ENCODE data around the gene GLIS1. TPM values are rescaled to one million over a fixed set of nuclear protein-coding genes. Genes with fewer than 3 reads are reported as not detected.

Gene GLIS1
- total RNA-seq, 1 experiment from 2014 or later, result 1.2 TPM

DNA sequence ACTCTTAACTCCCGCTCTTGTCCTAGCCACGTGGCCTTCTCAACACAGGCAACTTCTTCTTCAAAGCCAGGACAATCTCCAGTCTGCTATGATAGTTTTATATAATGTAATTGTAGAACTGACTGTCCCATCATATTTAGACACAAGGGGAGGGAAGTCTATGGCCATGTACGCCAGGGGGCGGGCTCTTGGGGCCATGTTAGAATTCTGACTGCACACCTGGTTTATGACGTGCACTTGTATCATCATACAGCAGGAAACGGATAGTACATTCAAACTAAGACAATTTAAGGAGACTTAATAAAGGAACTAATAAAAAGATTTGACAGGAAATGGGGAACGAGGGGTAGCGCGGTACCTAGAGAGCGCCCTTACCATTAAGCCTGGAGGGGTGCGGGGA is 258.3 kb downstream of the GLIS1 start:
- H3K27me3 ChIP-seq (replicated peaks), result peaks cover 5% of the 10 kb centered on the region; the same call in 1 of the 2 replicates
- no peak for DNase-seq (ENCODE audit: low read depth in 1 of 2, low spot score in 2 of 2)

DNA sequence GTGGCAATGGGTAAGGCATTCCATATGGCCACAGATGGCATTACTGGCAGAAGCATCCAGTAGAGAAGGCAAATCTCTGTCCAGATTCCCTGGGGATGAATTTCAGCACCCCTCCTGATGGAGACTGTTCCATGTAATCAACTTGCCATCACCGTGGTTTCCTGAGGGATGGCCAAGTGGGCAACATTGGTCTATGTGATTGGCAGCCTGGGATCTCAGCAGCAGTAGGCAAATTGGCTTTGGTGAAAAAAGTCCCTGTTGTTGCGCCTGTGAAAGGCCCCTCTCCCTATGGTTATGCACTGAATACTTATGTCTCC is 260.5 kb downstream of the GLIS1 start:
- Histone ChIP-seq H3K9me3 (replicated peaks) (no peaks in the 10 kb centered on the region), H3K27ac (no peak overlapping the region), H3K36me3 (no peaks in the 10 kb centered on the region), H3K27me3 (replicated peaks) (peaks cover 5% of the 10 kb centered on the region; the same call in 1 of the 2 replicates), H3K4me3 (no peak overlapping the region), H3K4me1 (replicated peaks) (no peaks in the 10 kb centered on the region)
- no peak for DNase-seq (ENCODE audit: low read depth in 1 of 2, low spot score in 2 of 2)

More for the DNA sequence above, 258.3 kb downstream of the GLIS1 start:
- Histone ChIP-seq H3K36me3 (no peaks in the 10 kb centered on the region), H3K9me3 (replicated peaks) (0 out of 2 replicates have a peak, but pooled peaks cover under 1% of the 10 kb centered on the region), H3K27ac (no peak overlapping the region), H3K4me3 (no peak overlapping the region), H3K4me1 (replicated peaks) (peaks cover 3% of the 10 kb centered on the region)

DNA sequence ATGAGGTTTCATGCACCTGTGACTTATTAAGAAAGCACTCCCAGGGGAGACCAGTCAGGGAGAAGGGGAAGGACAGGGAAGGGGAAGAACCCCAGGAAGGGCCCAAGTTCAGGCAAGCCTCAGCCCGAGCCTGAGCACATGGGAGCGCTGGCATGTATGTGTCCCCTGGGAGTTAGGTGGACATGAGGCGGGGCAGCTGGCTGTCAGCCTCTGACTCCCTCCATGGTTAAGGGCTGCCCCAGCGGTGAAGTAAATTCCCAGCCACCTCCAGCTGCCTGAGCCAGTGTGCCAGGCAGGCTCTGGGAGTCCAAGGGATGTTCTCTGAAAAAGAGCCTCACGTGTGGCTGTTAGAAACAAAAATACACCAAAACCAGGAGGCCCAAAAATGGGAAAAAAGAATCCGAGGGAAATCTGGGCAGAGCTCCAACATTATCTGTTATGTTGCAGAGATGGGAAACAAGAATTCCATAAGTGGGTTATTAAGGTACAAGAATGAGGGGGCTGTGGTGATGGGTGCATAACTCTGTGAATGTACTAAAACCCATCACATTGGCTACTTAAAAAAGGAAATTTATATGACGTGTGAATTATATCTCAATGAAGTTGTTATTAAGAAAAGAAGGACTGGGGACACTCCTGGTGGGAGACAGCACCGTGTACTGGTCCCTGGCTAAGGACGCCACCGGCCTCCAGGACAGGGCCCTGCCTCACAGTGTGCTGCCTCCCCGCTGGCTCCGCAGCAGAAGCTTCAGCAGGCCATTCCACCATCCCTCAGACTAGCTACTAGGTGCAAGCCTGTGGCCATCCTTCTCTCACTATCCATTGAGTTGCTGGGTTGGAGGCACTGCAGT is 261.1 kb downstream of the GLIS1 start:
- H3K4me1 ChIP-seq (replicated peaks), result no peaks in the 10 kb centered on the region
- peak in 1 of 2 experiments; percentile 32 for DNase-seq (ENCODE audit: low read depth in 1 of 2, low spot score in 2 of 2)
- H3K4me3 ChIP-seq, result no peak overlapping the region
- no peaks in the 10 kb centered on the region for H3K36me3 ChIP-seq
- H3K27me3 ChIP-seq (replicated peaks), result peaks cover 5% of the 10 kb centered on the region; the same call in 1 of the 2 replicates
- no peak overlapping the region for H3K27ac ChIP-seq
- H3K9me3 ChIP-seq (replicated peaks), result no peaks in the 10 kb centered on the region

DNA sequence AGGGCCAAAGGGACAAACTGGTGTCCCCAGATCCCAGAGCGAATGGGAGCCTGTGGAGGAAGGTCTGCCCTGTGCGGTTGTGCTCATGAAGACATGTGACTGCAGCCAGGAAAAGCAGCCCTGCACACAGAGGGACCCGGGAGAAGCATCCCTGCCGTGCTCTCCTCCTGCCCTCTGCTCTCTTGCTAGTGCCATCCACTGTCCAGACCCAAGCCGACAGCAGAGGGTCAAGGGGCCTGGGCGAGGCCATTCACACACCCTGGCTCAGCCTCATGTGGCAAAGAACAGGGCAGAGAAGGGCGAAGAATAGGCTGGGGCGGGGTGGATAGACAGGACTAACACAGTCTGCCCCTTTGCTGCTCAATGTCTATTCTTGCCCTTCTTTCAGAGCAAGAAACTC is 262.4 kb downstream of the GLIS1 start:
- Histone ChIP-seq H3K27me3 (replicated peaks) (peaks cover 5% of the 10 kb centered on the region; the same call in 1 of the 2 replicates), H3K4me3 (no peak overlapping the region), H3K4me1 (replicated peaks) (no peaks in the 10 kb centered on the region), H3K9me3 (replicated peaks) (no peaks in the 10 kb centered on the region), H3K27ac (no peak overlapping the region), H3K36me3 (no peaks in the 10 kb centered on the region)
- DNase-seq (ENCODE audit: low read depth in 1 of 2, low spot score in 2 of 2), result peak in 1 of 2 experiments; percentile 43

DNA sequence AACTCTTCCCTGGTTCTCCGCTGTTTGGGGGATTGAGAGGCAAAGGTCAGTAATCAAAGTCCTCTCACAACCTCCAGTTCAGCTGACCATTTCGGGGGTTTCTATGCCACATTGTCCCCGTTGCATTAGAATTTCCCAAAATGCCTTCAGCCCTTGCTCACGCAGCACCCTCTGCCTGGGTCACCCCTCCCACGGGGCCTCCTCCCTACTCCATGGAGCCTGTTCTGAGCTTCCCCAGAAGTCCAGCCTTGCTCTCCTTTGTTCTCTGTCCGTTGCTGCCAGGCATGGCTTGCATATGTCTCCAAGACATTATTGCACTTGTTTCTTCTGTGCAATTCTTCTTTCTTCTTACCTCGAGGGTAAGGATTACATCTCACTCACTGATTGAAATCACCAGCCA is 263.3 kb downstream of the GLIS1 start:
- no peak overlapping the region for H3K27ac ChIP-seq
- H3K9me3 ChIP-seq (replicated peaks), result no peaks in the 10 kb centered on the region
- no peaks in the 10 kb centered on the region for H3K36me3 ChIP-seq
- peaks cover 4% of the 10 kb centered on the region; the same call in 1 of the 2 replicates for H3K27me3 ChIP-seq (replicated peaks)
- DNase-seq (ENCODE audit: low read depth in 1 of 2, low spot score in 2 of 2), result no peak
- H3K4me1 ChIP-seq (replicated peaks), result no peaks in the 10 kb centered on the region
- no peak overlapping the region for H3K4me3 ChIP-seq

DNA sequence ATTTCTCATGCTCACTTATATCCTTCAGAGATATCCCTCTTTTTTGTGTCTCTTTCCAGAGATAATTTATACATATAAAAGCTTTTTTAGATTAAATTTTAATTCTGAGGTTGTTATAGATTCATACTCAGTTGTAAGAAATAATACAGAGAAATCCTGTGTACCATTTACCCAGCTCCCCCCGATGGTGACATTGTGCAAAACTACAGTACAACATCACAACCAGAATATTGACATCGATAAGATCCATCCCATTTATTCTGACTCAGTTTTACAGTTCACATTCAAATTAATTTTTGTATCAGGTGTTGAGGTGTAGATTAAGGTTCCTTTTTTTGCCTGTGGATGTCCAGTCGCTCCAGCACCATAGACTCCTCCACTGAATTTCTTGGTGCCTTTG is 265.5 kb downstream of the GLIS1 start:
- Histone ChIP-seq H3K27me3 (replicated peaks) (no peaks in the 10 kb centered on the region), H3K27ac (no peak overlapping the region), H3K4me3 (no peak overlapping the region), H3K9me3 (replicated peaks) (no peaks in the 10 kb centered on the region), H3K4me1 (replicated peaks) (no peaks in the 10 kb centered on the region), H3K36me3 (no peaks in the 10 kb centered on the region)
- DNase-seq (ENCODE audit: low read depth in 1 of 2, low spot score in 2 of 2), result no peak

DNA sequence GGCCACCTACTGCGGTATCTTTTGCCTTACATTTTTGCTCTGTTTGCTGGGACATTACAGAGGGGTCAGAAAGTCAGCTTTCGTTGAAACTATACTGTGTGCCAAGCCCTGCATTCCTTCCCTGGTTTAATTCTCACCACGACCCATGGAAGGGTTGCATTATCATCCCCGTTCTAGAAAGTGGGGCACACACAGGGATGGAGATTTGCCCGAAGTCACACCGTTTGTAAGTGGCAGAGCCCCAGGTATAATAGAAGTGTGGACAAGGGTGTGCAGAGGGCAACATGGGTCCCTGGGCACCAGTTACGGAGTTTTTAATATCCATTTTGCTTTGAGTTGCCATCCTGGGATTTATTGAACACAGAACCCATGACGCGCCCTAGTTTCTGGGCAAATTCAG is 268.0 kb downstream of the GLIS1 start:
- Histone ChIP-seq H3K4me1 (replicated peaks) (no peaks in the 10 kb centered on the region), H3K27me3 (replicated peaks) (no peaks in the 10 kb centered on the region), H3K4me3 (no peak overlapping the region), H3K27ac (no peak overlapping the region), H3K9me3 (replicated peaks) (no peaks in the 10 kb centered on the region), H3K36me3 (no peaks in the 10 kb centered on the region)
- DNase-seq (ENCODE audit: low read depth in 1 of 2, low spot score in 2 of 2), result no peak

DNA sequence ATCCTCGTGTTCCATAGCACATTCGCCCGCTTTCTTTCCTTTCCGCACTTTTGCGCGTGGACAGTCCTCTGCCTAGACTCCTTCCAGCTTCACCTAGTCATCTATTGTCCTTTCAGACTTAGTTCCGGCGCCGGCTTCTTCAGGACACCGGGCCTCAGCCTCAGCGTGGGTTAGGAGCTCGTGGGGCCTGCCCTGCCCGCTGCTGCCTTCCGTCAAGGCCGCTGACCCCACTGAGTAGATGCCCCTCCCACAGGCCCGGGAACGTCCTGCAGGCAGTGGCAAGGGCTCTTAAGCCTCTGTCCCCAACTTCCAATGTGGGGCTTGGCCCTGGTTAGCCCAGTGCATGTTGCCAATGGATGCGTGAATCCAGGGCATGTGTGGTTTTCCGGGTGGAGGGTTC is 268.4 kb downstream of the GLIS1 start:
- Histone ChIP-seq H3K9me3 (replicated peaks) (no peaks in the 10 kb centered on the region), H3K27ac (no peak overlapping the region), H3K27me3 (replicated peaks) (no peaks in the 10 kb centered on the region), H3K4me3 (no peak overlapping the region), H3K4me1 (replicated peaks) (no peaks in the 10 kb centered on the region), H3K36me3 (no peaks in the 10 kb centered on the region)
- DNase-seq (ENCODE audit: low read depth in 1 of 2, low spot score in 2 of 2), result no peak

DNA sequence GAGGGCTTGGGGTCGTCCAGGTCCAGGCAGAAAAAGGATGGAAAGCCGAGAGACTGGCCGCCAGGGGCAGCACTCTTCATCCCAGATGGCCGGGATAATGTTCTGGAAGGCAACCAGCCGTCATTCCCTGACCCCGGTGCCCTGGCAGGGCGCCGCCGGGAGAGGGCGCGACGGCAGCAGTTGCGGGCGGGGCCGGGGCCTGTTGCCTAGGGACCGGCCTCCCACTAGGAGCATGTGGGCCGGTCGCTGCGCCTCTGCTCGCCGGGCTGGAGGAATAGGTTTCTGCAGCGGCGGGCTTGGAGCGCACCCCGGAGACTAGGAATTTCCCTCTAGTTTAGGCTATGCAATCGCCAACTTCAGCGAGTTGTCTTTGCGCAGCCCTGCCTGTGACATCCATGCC is 268.8 kb downstream of the GLIS1 start:
- no peaks in the 10 kb centered on the region for H3K36me3 ChIP-seq
- H3K4me3 ChIP-seq, result no peak overlapping the region
- H3K4me1 ChIP-seq (replicated peaks), result no peaks in the 10 kb centered on the region
- H3K27me3 ChIP-seq (replicated peaks), result no peaks in the 10 kb centered on the region
- no peaks in the 10 kb centered on the region for H3K9me3 ChIP-seq (replicated peaks)
- no peak overlapping the region for H3K27ac ChIP-seq
- DNase-seq (ENCODE audit: low read depth in 1 of 2, low spot score in 2 of 2), result no peak

DNA sequence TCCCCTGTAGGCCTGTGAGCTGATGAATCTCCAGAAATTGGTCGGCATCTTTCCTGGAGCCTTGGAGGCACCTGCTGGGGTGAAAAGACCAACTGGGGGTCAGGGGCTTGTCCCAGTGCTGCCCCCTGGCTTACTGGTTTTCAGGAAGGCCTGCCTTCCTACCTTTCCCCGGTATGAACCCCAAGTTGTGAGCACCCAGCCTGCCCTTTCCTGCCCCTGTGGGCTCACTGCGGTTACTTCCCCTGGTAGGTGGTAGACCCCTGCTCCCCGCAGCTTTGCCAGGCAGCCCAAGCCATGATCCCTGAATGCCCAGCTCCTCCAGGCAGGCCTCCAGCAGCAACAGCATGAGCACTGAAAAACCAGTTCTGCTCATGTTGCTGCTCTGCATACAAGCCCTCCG is 269.6 kb downstream of the GLIS1 start:
- H3K9me3 ChIP-seq (replicated peaks), result no peaks in the 10 kb centered on the region
- H3K4me3 ChIP-seq, result no peak overlapping the region
- no peak for DNase-seq (ENCODE audit: low read depth in 1 of 2, low spot score in 2 of 2)
- no peaks in the 10 kb centered on the region for H3K36me3 ChIP-seq
- H3K27me3 ChIP-seq (replicated peaks), result no peaks in the 10 kb centered on the region
- no peak overlapping the region for H3K27ac ChIP-seq
- H3K4me1 ChIP-seq (replicated peaks), result no peaks in the 10 kb centered on the region

DNA sequence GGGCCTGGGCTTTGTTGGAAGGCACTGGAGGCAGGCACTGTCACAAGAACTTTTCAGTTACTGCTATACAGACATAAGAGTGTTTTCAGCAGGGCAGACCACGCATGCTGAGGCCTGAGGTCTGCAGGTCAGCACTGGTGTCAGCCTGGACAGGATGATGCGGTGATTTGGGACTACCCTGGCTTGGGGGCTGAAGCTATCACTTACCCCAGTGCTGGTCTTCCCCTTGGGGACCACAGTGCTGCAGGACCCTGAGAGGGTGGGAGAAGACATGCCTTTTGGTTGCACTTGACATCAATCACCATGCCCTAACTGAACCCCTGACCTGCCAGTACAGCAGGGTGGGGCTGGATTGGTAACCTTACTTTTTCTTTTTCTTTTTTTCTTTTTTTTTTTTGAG is 270.6 kb downstream of the GLIS1 start:
- H3K27ac ChIP-seq, result no peak overlapping the region
- H3K4me3 ChIP-seq, result no peak overlapping the region
- DNase-seq (ENCODE audit: low read depth in 1 of 2, low spot score in 2 of 2), result no peak
- no peaks in the 10 kb centered on the region for H3K36me3 ChIP-seq
- no peaks in the 10 kb centered on the region for H3K9me3 ChIP-seq (replicated peaks)
- no peaks in the 10 kb centered on the region for H3K4me1 ChIP-seq (replicated peaks)
- no peaks in the 10 kb centered on the region for H3K27me3 ChIP-seq (replicated peaks)

DNA sequence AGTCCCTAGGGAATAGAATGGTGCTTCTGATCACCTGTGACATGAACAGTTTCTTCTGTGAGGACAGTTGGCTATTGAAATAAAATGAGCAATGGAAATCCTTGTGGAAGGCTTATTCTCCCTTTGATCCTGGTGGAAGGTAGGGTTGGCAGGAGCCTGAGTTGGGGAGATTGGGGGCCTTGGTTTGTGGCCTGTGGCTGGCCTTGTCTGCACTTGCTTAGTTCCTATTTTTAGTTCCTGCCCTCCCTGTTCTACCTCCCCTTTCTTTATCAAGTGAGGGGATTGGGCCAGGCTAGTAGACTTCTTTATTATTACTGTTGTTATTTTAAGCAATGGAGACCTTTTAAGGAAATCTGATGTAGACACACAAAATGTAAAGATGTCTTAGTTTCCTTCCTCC is 271.6 kb downstream of the GLIS1 start:
- Histone ChIP-seq H3K36me3 (no peaks in the 10 kb centered on the region), H3K27me3 (replicated peaks) (no peaks in the 10 kb centered on the region), H3K9me3 (replicated peaks) (no peaks in the 10 kb centered on the region), H3K4me3 (no peak overlapping the region), H3K4me1 (replicated peaks) (no peaks in the 10 kb centered on the region), H3K27ac (no peak overlapping the region)
- no peak for DNase-seq (ENCODE audit: low read depth in 1 of 2, low spot score in 2 of 2)

DNA sequence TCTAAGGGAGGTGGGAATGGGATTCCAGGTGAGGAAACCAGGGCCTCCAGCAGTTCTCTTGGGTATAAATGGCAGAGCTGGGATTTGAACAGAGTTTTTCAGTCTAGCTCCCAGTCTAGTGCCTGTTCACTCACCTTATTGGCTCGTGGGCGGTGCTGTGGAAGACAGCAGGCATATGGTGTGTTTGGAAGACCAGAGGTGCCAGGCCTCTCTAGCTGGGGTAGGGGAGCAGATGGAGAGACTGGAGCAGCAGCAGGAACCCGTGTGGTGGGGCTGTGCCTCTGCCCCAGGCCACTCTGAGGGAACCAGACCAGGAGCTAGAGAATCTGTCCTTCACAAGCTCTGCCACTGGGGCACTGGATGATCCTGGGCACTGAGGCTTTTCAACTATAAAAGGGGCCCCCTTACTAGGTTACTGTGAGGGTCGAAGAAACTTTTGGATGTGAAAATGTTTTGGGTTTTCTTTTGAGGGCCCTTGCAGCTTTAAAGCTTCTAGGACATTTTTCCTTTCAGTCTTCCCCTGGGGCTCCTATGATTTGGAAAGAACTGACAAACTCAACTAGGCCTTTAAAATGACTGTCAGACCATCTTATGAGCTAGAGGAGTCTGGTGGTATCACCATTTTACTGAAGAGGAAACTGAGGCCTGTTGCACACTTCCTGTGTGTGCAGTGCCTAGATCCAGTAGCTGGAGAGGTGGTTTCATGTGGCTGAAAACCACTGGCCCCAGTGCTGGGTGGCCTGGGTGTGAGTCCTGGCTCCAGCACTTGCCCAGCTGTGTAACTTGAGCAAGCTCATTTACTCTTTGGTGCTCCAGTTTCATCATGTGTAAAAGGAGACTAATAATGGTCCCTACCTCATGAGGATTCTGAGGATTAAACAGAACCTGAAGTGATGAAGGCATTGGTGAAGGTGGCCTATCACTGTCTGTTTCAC is 273.7 kb downstream of the GLIS1 start:
- H3K4me1 ChIP-seq (replicated peaks), result no peaks in the 10 kb centered on the region
- no peaks in the 10 kb centered on the region for H3K27me3 ChIP-seq (replicated peaks)
- no peaks in the 10 kb centered on the region for H3K36me3 ChIP-seq
- no peaks in the 10 kb centered on the region for H3K9me3 ChIP-seq (replicated peaks)
- DNase-seq (ENCODE audit: low read depth in 1 of 2, low spot score in 2 of 2), result no peak
- no peak overlapping the region for H3K27ac ChIP-seq
- H3K4me3 ChIP-seq, result no peak overlapping the region
